H9 (cell line): ENCODE results near the gene CCM2. TPM values are rescaled to one million over a fixed set of nuclear protein-coding genes. Genes with fewer than 3 reads are reported as not detected.

Experiments
- DNase-seq: peaks from one replicate; pipeline ENCODE4 v3.0.0-alpha.2; 2017
- H2AFZ ChIP-seq: one replicate; pipeline ENCODE4 v1.6.1; 2013; ENCODE audit warnings: mild to moderate bottlenecking, low read length, control low read depth, moderate library complexity
- H2AK5ac ChIP-seq: 2 replicates; pipeline ENCODE4 v1.6.1; 2013; ENCODE audit warnings: low read length, control low read depth, mixed read lengths; ENCODE audit not compliant: insufficient read length
- H2BK120ac ChIP-seq: one replicate; pipeline ENCODE4 v1.6.1; 2013; ENCODE audit warnings: low read depth, mild to moderate bottlenecking, low read length, control low read depth, inconsistent platforms; ENCODE audit not compliant: poor library complexity, severe bottlenecking
- H2BK12ac ChIP-seq: 2 replicates; pipeline ENCODE4 v1.6.1; 2013; ENCODE audit warnings: low read length, control low read depth, mixed read lengths, low read depth; ENCODE audit not compliant: insufficient read length
- H2BK15ac ChIP-seq: 2 replicates; pipeline ENCODE4 v1.6.1; 2013; ENCODE audit warnings: low read depth, low read length, control low read depth
- H2BK20ac ChIP-seq: one replicate; pipeline ENCODE4 v1.6.1; 2013; ENCODE audit warnings: low read depth, mild to moderate bottlenecking, low read length, control low read depth, inconsistent platforms; ENCODE audit not compliant: poor library complexity, severe bottlenecking
- H2BK5ac ChIP-seq: 2 replicates; pipeline ENCODE4 v1.6.1; 2013; ENCODE audit warnings: low read length, control low read depth, mixed read lengths; ENCODE audit not compliant: insufficient read length
- H3K14ac ChIP-seq: 2 replicates; pipeline ENCODE4 v1.6.1; 2013; ENCODE audit warnings: low read length, control low read depth; ENCODE audit not compliant: insufficient read depth
- H3K18ac ChIP-seq: 2 replicates; pipeline ENCODE4 v1.6.1; 2013; ENCODE audit warnings: low read depth, mild to moderate bottlenecking, mixed read lengths, low read length, control low read depth; ENCODE audit not compliant: insufficient read length
- H3K23ac ChIP-seq: 2 replicates; pipeline ENCODE4 v1.6.1; 2013; ENCODE audit warnings: low read length, control low read depth, mixed read lengths, low read depth; ENCODE audit not compliant: insufficient read length
- H3K23me2 ChIP-seq: 2 replicates; pipeline ENCODE4 v1.6.1; 2013; ENCODE audit warnings: low read depth, mild to moderate bottlenecking, mixed read lengths, low read length, control low read depth; ENCODE audit not compliant: insufficient read length, poor library complexity, severe bottlenecking
- H3K27ac ChIP-seq: 2 replicates; pipeline ENCODE4 v1.5.1; 2013; ENCODE audit warnings: low read length, control low read depth, mixed read lengths, low read depth; ENCODE audit not compliant: insufficient read length
- H3K27me3 ChIP-seq: 2 replicates; pipeline ENCODE4 v1.6.1; 2013; ENCODE audit warnings: low read length, control low read depth, inconsistent platforms; ENCODE audit not compliant: insufficient read depth
- H3K4ac ChIP-seq: 2 replicates; pipeline ENCODE4 v1.6.1; 2013; ENCODE audit warnings: low read depth, mild to moderate bottlenecking, control low read depth, inconsistent platforms, low read length, moderate library complexity
- H3K4me1 ChIP-seq: 2 replicates; pipeline ENCODE4 v1.6.1; 2013; ENCODE audit warnings: low read length, control low read depth, inconsistent platforms; ENCODE audit not compliant: insufficient read depth
- H3K4me2 ChIP-seq: 2 replicates; pipeline ENCODE4 v1.6.1; 2013; ENCODE audit warnings: low read length, control low read depth, mixed read lengths; ENCODE audit not compliant: insufficient read length, insufficient read depth
- H3K56ac ChIP-seq: 2 replicates; pipeline ENCODE4 v1.6.1; 2013; ENCODE audit warnings: low read depth, mild to moderate bottlenecking, mixed read lengths, low read length, control low read depth; ENCODE audit not compliant: insufficient read length
- H3K79me1 ChIP-seq: 2 replicates; pipeline ENCODE4 v1.6.1; 2013; ENCODE audit warnings: low read depth, mild to moderate bottlenecking, moderate library complexity, low read length, control low read depth, inconsistent platforms; ENCODE audit not compliant: insufficient read depth, poor library complexity, severe bottlenecking
- H3K79me2 ChIP-seq: 2 replicates; pipeline ENCODE4 v1.6.1; 2013; ENCODE audit warnings: low read length, control low read depth, inconsistent platforms; ENCODE audit not compliant: insufficient read depth
- H3K9ac ChIP-seq: 2 replicates; pipeline ENCODE4 v1.6.1; 2013; ENCODE audit warnings: low read length, control low read depth, mixed read lengths; ENCODE audit not compliant: insufficient read length; ENCODE audit errors: extremely low read depth
- H3K9me3 ChIP-seq: one replicate; pipeline ENCODE4 v1.6.1; 2013; ENCODE audit warnings: low read depth, low read length, inconsistent platforms; ENCODE audit not compliant: control insufficient read depth
- H3T11ph ChIP-seq: one replicate; pipeline ENCODE4 v1.6.1; 2013; ENCODE audit warnings: mild to moderate bottlenecking, low read length, control low read depth, inconsistent platforms
- H4K20me1 ChIP-seq: one replicate; pipeline ENCODE4 v1.6.1; 2013; ENCODE audit not compliant: control insufficient read depth, insufficient read length, insufficient read depth
- H4K5ac ChIP-seq: 2 replicates; pipeline ENCODE4 v1.6.1; 2013; ENCODE audit warnings: low read depth, mild to moderate bottlenecking, mixed read lengths, low read length, control low read depth; ENCODE audit not compliant: insufficient read length
- H4K8ac ChIP-seq: replicated peaks from 2 replicates; pipeline ENCODE4 v1.6.1; 2013; ENCODE audit warnings: low read length, control low read depth, mixed read lengths, low read depth; ENCODE audit not compliant: insufficient read length
- H4K91ac ChIP-seq: 2 replicates; pipeline ENCODE4 v1.6.1; 2013; ENCODE audit warnings: low read depth, mild to moderate bottlenecking, moderate library complexity, mixed read lengths, low read length, control low read depth; ENCODE audit not compliant: insufficient read length
- H3K27ac Mint-ChIP-seq, 3 experiments: 2 replicates in 2 of 3; 3 replicates in 1 of 3; pipeline ENCODE4 v1.8.0; 2020 to 2021; ENCODE audit warnings: mixed read lengths in 3 of 3, mild to moderate bottlenecking in 1 of 3, moderate library complexity in 1 of 3
- H3K27me3 Mint-ChIP-seq: 2 replicates; pipeline ENCODE4 v1.8.0; 2021; ENCODE audit warnings: low read depth, mild to moderate bottlenecking, moderate library complexity, mixed read lengths
- H3K36me3 Mint-ChIP-seq, 3 experiments: 2 replicates in 2 of 3; 3 replicates in 1 of 3; pipeline ENCODE4 v1.8.0; 2020 to 2021; ENCODE audit warnings: low read depth in 3 of 3, mixed read lengths in 3 of 3; ENCODE audit not compliant: insufficient read depth in 1 of 3
- H3K4me1 Mint-ChIP-seq, 2 experiments: 2 replicates each; pipeline ENCODE4 v1.8.0; 2020; ENCODE audit warnings: mixed read lengths in 2 of 2
- H3K4me3 Mint-ChIP-seq, 2 experiments: 2 replicates in 1 of 2; 3 replicates in 1 of 2; pipeline ENCODE4 v1.8.0; 2020 to 2021; ENCODE audit warnings: mild to moderate bottlenecking in 2 of 2, mixed read lengths in 2 of 2, moderate library complexity in 1 of 2
- H3K9me3 Mint-ChIP-seq, 2 experiments: 2 replicates in 1 of 2; 3 replicates in 1 of 2; pipeline ENCODE4 v1.8.0; 2020; ENCODE audit warnings: mild to moderate bottlenecking in 2 of 2, mixed read lengths in 2 of 2, moderate library complexity in 1 of 2
- CTCF ChIP-seq: fragments of 200-600 bp; sonication (generic); conservative IDR thresholded peaks from 3 replicates; pipeline ENCODE4 v1.8.0; 2021; ENCODE audit warnings: antibody characterized with exemption, mild to moderate bottlenecking
- WGBS: extraction: QIAGEN DNeasy Blood & Tissue Kit; methylation state at CpG from one replicate; pipeline ENCODE4 v1.1.7; 2013; ENCODE audit warnings: missing lambda C conversion rate, low lambda C conversion rate, mixed read lengths; ENCODE audit not compliant: insufficient read length; ENCODE audit errors: extremely low coverage; 5-methylcytosine and 5-hydroxymethylcytosine counted together
- total RNA-seq: library from RNA; stranded (reverse); gene quantifications from 2 replicates; pipeline ENCODE4 v1.2.1, GENCODE V29; 2021

Gene CCM2
- total RNA-seq, 1 experiment from 2014 or later = 30.4 TPM

DNA sequence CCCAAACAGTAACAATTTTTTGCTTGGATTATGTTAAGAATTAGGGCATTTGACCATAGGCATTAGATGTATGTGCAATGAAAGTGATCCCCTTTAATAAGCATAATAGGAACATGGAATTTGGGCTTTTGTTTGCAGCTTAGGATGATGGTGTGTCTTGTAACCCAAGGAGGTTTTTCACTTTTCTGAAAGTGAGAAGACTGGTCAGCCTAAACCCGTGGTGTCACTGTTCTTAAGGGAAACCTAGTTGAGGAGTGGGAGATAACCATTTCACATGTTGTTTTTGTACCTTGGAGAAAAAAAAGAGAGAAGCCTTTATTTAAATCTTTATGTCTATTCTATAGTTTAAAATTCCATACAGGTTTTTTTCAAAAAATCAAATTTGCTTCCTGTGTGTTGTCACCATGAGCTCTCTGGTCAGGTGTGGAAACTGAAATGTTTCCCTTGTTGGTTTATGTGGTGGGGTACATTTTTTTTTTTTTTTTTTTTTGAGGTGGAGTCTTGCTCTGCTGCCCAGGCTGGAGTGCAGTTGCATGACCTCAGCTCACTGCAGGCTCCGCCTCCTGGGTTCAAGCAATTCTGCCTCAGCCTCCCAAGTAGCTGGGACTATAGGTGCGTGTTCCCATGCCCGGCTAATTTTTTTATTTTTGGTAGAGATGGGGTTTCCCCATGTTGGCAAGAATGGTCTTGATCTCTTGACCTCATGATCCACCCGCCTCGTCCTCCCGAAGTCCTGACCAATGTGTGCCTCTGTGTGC lies 7.7 kb downstream of the CCM2 start:
- H3K27me3 Mint-ChIP-seq = no peaks in the 10 kb centered on the region

More for the DNA sequence above, 7.7 kb downstream of the CCM2 start:
- Histone ChIP-seq H3K23me2 (no peaks in the 10 kb centered on the region), H3K27me3 (no peaks in the 10 kb centered on the region), H4K91ac (no peak overlapping the region), H3K4ac (no peak overlapping the region), H2BK5ac (no peak overlapping the region), H2BK12ac (no peak overlapping the region), H2BK120ac (no peak overlapping the region), H4K20me1 (no peaks in the 10 kb centered on the region), H3K9me3 (no peaks in the 10 kb centered on the region), H3K4me1 (no peaks in the 10 kb centered on the region), H2AK5ac (no peak overlapping the region), H3K18ac (no peak overlapping the region), H2BK15ac (no peak overlapping the region), H2BK20ac (no peak overlapping the region), H4K5ac (no peak overlapping the region), H3K79me2 (peaks cover 5% of the 10 kb centered on the region; the same call in 1 of the 2 replicates), H3K56ac (no peak overlapping the region), H3K14ac (no peak overlapping the region), H2AFZ (no peak overlapping the region), H3T11ph (no peak overlapping the region), H3K23ac (no peak overlapping the region), H3K4me2 (no peak overlapping the region), H3K79me1 (no peaks in the 10 kb centered on the region), H3K9ac (no peak overlapping the region), H3K27ac (no peak overlapping the region), H4K8ac (no peak overlapping the region)
- no peaks in the 10 kb centered on the region; a peak in 2 of 4 replicates for H3K4me1 Mint-ChIP-seq
- TF ChIP-seq CTCF = no peak
- DNase-seq = no peak
- H3K9me3 Mint-ChIP-seq = no peaks in the 10 kb centered on the region
- WGBS = no CpG with 5 or more reads among the region's 7 CpGs
- H3K4me3 Mint-ChIP-seq = no peak overlapping the region
- H3K27ac Mint-ChIP-seq = peak overlapping the region in 1 of 3 experiments; percentile 31; a peak in 1 of 7 replicates
- H3K36me3 Mint-ChIP-seq = peaks cover 0 to 11% (median 7%) of the 10 kb centered on the region in 3 experiments; a peak in 4 of 7 replicates
